ENCODE data around the gene CNOT8. TPM values are rescaled to one million over a fixed set of nuclear protein-coding genes. Genes with fewer than 3 reads are reported as not detected.

The CNOT8 gene
- total RNA-seq, 4 donors from 2014 or later = 32.0 to 96.2 (median 54.2) TPM

DNA sequence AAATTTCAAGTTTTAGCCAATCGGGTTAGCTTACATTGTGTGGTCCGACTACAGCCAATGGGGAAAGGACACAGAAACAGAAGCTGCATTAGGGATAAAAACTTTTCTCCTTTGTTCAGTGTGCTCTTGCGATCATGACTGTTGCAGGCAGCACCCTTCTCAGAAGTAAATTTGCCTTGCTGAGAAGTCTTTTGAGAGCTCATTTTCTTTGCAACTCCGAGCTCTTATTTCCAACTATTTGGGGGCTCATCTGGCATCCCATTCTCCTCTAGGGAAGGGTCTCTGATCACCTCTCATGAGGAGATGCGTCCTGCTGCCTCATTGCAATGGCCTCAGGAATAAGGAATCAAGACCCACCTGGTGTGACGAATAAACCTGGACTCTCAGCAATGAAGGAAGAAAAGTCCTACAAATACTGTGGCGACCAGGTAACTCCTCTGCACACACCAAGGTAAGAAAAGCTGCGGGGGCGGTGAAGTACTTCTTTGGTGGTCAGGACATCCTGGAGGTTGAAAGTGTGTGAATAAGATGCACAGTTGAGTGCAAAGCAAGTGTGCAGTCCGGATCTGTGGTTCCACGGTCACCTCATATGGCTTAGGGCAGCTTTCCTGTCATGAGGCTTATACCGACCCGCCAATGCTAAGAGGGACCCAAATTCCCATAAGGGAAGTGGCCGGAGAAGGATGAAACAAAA is 20.4 kb downstream of the CNOT8 start:
- intact Hi-C loops (cut with DNase I; ENCODE audit: low total_unique reads) = no loop called here
- H3K36me3 ChIP-seq = no peaks in the 10 kb centered on the region
- H3K4me3 ChIP-seq = no peak overlapping the region
- H3K27me3 ChIP-seq = no peaks in the 10 kb centered on the region
- H3K4me1 ChIP-seq = no peaks in the 10 kb centered on the region
- no peak overlapping the region for H3K27ac ChIP-seq
- TF ChIP-seq, protein P1, sequence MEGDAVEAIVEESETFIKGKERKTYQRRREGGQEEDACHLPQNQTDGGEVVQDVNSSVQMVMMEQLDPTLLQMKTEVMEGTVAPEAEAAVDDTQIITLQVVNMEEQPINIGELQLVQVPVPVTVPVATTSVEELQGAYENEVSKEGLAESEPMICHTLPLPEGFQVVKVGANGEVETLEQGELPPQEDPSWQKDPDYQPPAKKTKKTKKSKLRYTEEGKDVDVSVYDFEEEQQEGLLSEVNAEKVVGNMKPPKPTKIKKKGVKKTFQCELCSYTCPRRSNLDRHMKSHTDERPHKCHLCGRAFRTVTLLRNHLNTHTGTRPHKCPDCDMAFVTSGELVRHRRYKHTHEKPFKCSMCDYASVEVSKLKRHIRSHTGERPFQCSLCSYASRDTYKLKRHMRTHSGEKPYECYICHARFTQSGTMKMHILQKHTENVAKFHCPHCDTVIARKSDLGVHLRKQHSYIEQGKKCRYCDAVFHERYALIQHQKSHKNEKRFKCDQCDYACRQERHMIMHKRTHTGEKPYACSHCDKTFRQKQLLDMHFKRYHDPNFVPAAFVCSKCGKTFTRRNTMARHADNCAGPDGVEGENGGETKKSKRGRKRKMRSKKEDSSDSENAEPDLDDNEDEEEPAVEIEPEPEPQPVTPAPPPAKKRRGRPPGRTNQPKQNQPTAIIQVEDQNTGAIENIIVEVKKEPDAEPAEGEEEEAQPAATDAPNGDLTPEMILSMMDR (IDR thresholded peaks at IDR 0.05) = no peak
- no peak for DNase-seq
- no peaks in the 10 kb centered on the region for H3K9me3 ChIP-seq

DNA sequence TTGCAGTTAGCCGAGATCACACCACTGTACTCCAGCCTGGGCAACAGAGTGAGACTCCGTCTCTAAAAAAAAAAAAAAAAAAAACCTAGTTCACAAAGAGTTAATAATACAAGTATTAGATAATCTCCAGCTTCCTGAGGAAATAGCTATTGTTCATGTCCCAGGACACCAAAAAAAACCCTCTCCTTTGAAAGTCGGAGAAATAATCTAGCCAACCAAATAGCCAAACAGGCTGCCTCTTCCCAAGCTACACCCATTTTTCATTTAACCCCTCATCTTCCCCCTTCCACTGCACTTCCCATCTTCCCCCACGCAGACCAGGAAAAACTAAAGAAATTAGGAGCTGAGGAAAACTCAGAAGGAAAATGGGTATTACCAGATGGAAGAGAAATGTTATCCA is 23.6 kb downstream of the CNOT8 start:
- intact Hi-C loops (cut with DNase I; ENCODE audit: low total_unique reads) = no loop called here
- Histone ChIP-seq H3K27me3 (no peaks in the 10 kb centered on the region), H3K4me1 (no peaks in the 10 kb centered on the region), H3K27ac (no peak overlapping the region), H3K4me3 (no peak overlapping the region), H3K9me3 (peaks cover 4 to 17% of the 10 kb centered on the region in 2 donors), H3K36me3 (no peaks in the 10 kb centered on the region)
- TF ChIP-seq, protein P1 (IDR thresholded peaks at IDR 0.05) = no peak
- no peak for TF ChIP-seq POLR2A (IDR thresholded peaks at IDR 0.05)
- DNase-seq = no peak

DNA sequence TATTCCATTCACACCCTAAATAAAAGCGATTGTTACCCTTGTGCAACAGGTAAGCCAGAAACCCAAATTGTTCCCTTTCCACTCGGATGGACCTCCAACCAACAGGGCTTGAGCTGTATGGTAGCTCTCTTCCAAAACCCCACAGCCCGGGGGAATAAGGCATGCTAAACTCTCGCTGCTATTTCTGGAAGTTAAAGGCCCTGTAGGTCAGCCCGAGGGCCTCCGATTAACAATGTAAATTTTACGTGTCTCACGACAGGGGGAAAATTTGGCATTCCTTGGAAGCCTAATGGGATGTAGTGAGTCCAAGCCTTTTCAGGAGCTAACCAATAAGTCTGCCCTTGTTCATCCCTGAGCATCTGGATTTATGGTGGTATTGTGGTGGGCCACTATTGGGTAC is 26.0 kb downstream of the CNOT8 start:
- no peak for DNase-seq
- Histone ChIP-seq H3K9me3 (peaks cover 4 to 17% of the 10 kb centered on the region in 2 donors), H3K36me3 (no peaks in the 10 kb centered on the region), H3K27me3 (no peaks in the 10 kb centered on the region), H3K27ac (no peak overlapping the region), H3K4me1 (no peaks in the 10 kb centered on the region), H3K4me3 (no peak overlapping the region)
- no peak for TF ChIP-seq POLR2A (IDR thresholded peaks at IDR 0.05)
- TF ChIP-seq, protein P1 (IDR thresholded peaks at IDR 0.05) = no peak
- intact Hi-C loops (cut with DNase I; ENCODE audit: low total_unique reads) = no loop called here

DNA sequence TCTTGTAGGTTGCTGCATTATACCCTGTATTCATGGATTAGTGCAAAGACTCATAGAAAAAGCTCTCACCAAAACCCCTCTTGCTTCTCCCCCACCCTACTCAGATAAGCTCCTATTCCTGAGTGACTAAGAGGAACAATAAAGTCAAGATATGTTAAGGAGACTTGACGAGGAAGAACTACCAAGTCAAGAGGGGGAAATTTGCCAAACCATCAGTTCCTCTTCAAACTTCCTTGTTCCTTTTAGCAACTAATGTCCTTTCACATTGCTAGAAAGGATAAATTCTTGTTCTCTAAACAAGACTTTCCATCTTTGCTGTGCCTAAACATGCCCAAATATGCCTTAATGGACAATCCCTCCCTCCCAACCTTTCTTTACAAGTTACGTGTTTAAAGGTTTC is 27.0 kb downstream of the CNOT8 start:
- no peaks in the 10 kb centered on the region for H3K4me1 ChIP-seq
- H3K27me3 ChIP-seq = no peaks in the 10 kb centered on the region
- H3K9me3 ChIP-seq = peaks cover 4 to 17% of the 10 kb centered on the region in 2 donors
- H3K36me3 ChIP-seq = no peaks in the 10 kb centered on the region
- H3K4me3 ChIP-seq = no peak overlapping the region
- intact Hi-C loops (cut with DNase I; ENCODE audit: low total_unique reads) = no loop called here
- DNase-seq = no peak
- H3K27ac ChIP-seq = no peak overlapping the region
- TF ChIP-seq POLR2A (IDR thresholded peaks at IDR 0.05) = no peak
- TF ChIP-seq, protein P1 (IDR thresholded peaks at IDR 0.05) = no peak

DNA sequence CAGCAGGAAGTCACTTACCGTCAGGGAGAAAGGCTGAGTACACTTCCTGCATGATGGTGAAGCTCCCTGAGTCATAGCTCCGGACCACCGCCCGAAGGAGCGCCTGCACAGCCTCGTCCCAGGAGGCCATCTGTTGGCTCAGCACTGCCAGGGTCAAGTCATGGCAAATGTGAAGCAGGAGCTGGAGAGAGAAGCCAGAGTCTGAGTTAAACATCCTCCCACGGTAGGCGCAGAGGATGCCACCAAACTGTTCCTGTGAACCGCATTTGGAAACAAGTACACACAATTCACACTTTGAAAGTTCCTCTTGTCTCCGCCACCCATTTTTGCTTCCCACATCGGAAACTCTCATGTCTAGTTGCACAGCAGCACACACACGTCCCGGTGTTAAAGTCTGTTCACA is 33.9 kb downstream of the CNOT8 start:
- intact Hi-C loops (cut with DNase I; ENCODE audit: low total_unique reads) = no loop called here
- Histone ChIP-seq H3K36me3 (no peaks in the 10 kb centered on the region), H3K27ac (no peak overlapping the region), H3K27me3 (no peaks in the 10 kb centered on the region), H3K9me3 (no peaks in the 10 kb centered on the region), H3K4me3 (no peak overlapping the region), H3K4me1 (no peaks in the 10 kb centered on the region)
- TF ChIP-seq POLR2A (IDR thresholded peaks at IDR 0.05) = no peak
- TF ChIP-seq, protein P1 (IDR thresholded peaks at IDR 0.05) = no peak
- no peak for DNase-seq

Measured in uterus (tissue), 4 donors.